Activated T-helper 1 cell treated with anti-CD3 and anti-CD28 coated beads, Interleukin-12 subunit alpha, Interleukin-12 subunit beta, Interleukin-2, Interleukin-4 antibody, amounts not matched to agents 30 ng/mL and 10 ng/mL and 1 ng/mL, durations not matched to agents 14 hours and 24 hours and 36 hours (primary cell): Measurements from ENCODE around the gene CTRB1. TPM values are rescaled to one million over a fixed set of nuclear protein-coding genes. Genes with fewer than 3 reads are reported as not detected.
"Not testable (repeated sequence)": the region's sequence is repeated elsewhere in the genome, so short reads cannot be mapped to it uniquely, and the experiment has no call there.

Experiments
- DNase-seq: peaks from one replicate; pipeline ENCODE4 v3.0.0; 2021; ENCODE audit warnings: low spot score
- H3K27ac Mint-ChIP-seq: one replicate; pipeline ENCODE4 v1.8.0; 2021; ENCODE audit warnings: mild to moderate bottlenecking, mixed read lengths
- H3K27me3 Mint-ChIP-seq: one replicate; pipeline ENCODE4 v1.8.0; 2022; ENCODE audit warnings: mild to moderate bottlenecking, moderate library complexity, mixed read lengths; ENCODE audit not compliant: insufficient read depth
- H3K36me3 Mint-ChIP-seq: one replicate; pipeline ENCODE4 v1.8.0; 2021; ENCODE audit warnings: low read depth, mixed read lengths
- H3K4me1 Mint-ChIP-seq: one replicate; pipeline ENCODE4 v1.8.0; 2021; ENCODE audit warnings: low read depth, mixed read lengths
- H3K4me3 Mint-ChIP-seq: one replicate; pipeline ENCODE4 v1.8.0; 2021; ENCODE audit warnings: mild to moderate bottlenecking, moderate library complexity, mixed read lengths
- H3K9me3 Mint-ChIP-seq: one replicate; pipeline ENCODE4 v1.8.0; 2021; ENCODE audit warnings: mixed read lengths
- intact Hi-C: fragments of 100-400 bp; cut with micrococcal nuclease; formaldehyde crosslinking; loops from one replicate; pipeline ENCODE4 v1.15.1; 2024
- total RNA-seq: library from RNA; stranded (reverse); gene quantifications from 2 replicates; pipeline ENCODE4 v1.2.3, GENCODE V29; 2022

Gene CTRB1
- total RNA-seq, 1 donor from 2014 or later: not detected

- intact Hi-C loops: no loop called here
- Mint-ChIP-seq H3K4me1 (no peaks in the 10 kb centered on the region), H3K27ac (no peak overlapping the region), H3K4me3 (no peak overlapping the region), H3K9me3 (no peaks in the 10 kb centered on the region), H3K36me3 (no peaks in the 10 kb centered on the region), H3K27me3 (peaks cover 34% of the 10 kb centered on the region)
- DNase-seq: no peak
Measured at GRCh38 chr16:75262104-75262799, 43.5 kb downstream of the CTRB1 start.

GRCh38 chr16:75262800-75263127 lies 44.0 kb downstream of the CTRB1 start:
- Mint-ChIP-seq H3K27ac (no peak overlapping the region), H3K36me3 (no peaks in the 10 kb centered on the region), H3K27me3 (peaks cover 34% of the 10 kb centered on the region), H3K9me3 (no peaks in the 10 kb centered on the region), H3K4me1 (no peaks in the 10 kb centered on the region), H3K4me3 (no peak overlapping the region)
- intact Hi-C loops: no loop called here
- DNase-seq: no peak

GRCh38 chr16:75263291-75263962 lies 44.6 kb downstream of the CTRB1 start:
- H3K27me3 Mint-ChIP-seq: peaks cover 34% of the 10 kb centered on the region
- intact Hi-C loops: no loop called here
- no peaks in the 10 kb centered on the region for H3K9me3 Mint-ChIP-seq
- no peaks in the 10 kb centered on the region for H3K36me3 Mint-ChIP-seq
- no peak for DNase-seq
- no peaks in the 10 kb centered on the region for H3K4me1 Mint-ChIP-seq
- no peak overlapping the region for H3K4me3 Mint-ChIP-seq
- H3K27ac Mint-ChIP-seq: no peak overlapping the region

GRCh38 chr16:75263963-75264445 lies 45.2 kb downstream of the CTRB1 start:
- Mint-ChIP-seq H3K9me3 (no peaks in the 10 kb centered on the region), H3K36me3 (no peaks in the 10 kb centered on the region), H3K27ac (no peak overlapping the region), H3K27me3 (peaks cover 34% of the 10 kb centered on the region), H3K4me3 (peak overlapping the region; percentile 1), H3K4me1 (no peaks in the 10 kb centered on the region)
- no peak for DNase-seq
- intact Hi-C loops: no loop called here

- Mint-ChIP-seq H3K27ac (no peak overlapping the region), H3K9me3 (no peaks in the 10 kb centered on the region), H3K4me1 (no peaks in the 10 kb centered on the region), H3K4me3 (peak overlapping the region; percentile 1), H3K27me3 (peaks cover 36% of the 10 kb centered on the region), H3K36me3 (no peaks in the 10 kb centered on the region)
- intact Hi-C loops: no loop called here
- no peak for DNase-seq
Measured at GRCh38 chr16:75264457-75264998, 45.7 kb downstream of the CTRB1 start.

GRCh38 chr16:75264999-75265910 lies 46.5 kb downstream of the CTRB1 start:
- Mint-ChIP-seq H3K27ac (no peak overlapping the region), H3K4me3 (no peak overlapping the region), H3K4me1 (no peaks in the 10 kb centered on the region), H3K9me3 (no peaks in the 10 kb centered on the region), H3K27me3 (peaks cover 34% of the 10 kb centered on the region), H3K36me3 (no peaks in the 10 kb centered on the region)
- DNase-seq: no peak
- intact Hi-C loops: no loop called here

- no peak overlapping the region for H3K27ac Mint-ChIP-seq
- H3K27me3 Mint-ChIP-seq: peaks cover 34% of the 10 kb centered on the region
- H3K9me3 Mint-ChIP-seq: no peaks in the 10 kb centered on the region
- DNase-seq: no peak
- no peaks in the 10 kb centered on the region for H3K36me3 Mint-ChIP-seq
- no peaks in the 10 kb centered on the region for H3K4me1 Mint-ChIP-seq
- peak overlapping the region; percentile 52 for H3K4me3 Mint-ChIP-seq
- intact Hi-C loops: no loop called here
Measured at GRCh38 chr16:75265911-75266701, 47.3 kb downstream of the CTRB1 start.

- Mint-ChIP-seq H3K9me3 (no peaks in the 10 kb centered on the region), H3K4me3 (peak overlapping the region; percentile 52), H3K27ac (no peak overlapping the region), H3K36me3 (no peaks in the 10 kb centered on the region), H3K4me1 (no peaks in the 10 kb centered on the region), H3K27me3 (peaks cover 39% of the 10 kb centered on the region)
- DNase-seq: no peak
- intact Hi-C loops: no loop called here
Measured at GRCh38 chr16:75266738-75267630, 48.2 kb downstream of the CTRB1 start.

- Mint-ChIP-seq H3K27me3 (peaks cover 36% of the 10 kb centered on the region), H3K36me3 (no peaks in the 10 kb centered on the region), H3K4me3 (no peak overlapping the region), H3K9me3 (no peaks in the 10 kb centered on the region), H3K4me1 (no peaks in the 10 kb centered on the region), H3K27ac (no peak overlapping the region)
- intact Hi-C loops: no loop called here
- no peak for DNase-seq
Measured at GRCh38 chr16:75267631-75268264, 49.0 kb downstream of the CTRB1 start.

- H3K9me3 Mint-ChIP-seq, H3K4me3 Mint-ChIP-seq, DNase-seq, H3K36me3 Mint-ChIP-seq, intact Hi-C loops, H3K27ac Mint-ChIP-seq, H3K4me1 Mint-ChIP-seq: not testable (repeated sequence)
- peaks cover 32% of the 10 kb centered on the region for H3K27me3 Mint-ChIP-seq
Measured at GRCh38 chr16:75269358-75269757, 50.6 kb downstream of the CTRB1 start.

GRCh38 chr16:75271441-75272096 lies 52.8 kb downstream of the CTRB1 start:
- H3K27me3 Mint-ChIP-seq: peaks cover 28% of the 10 kb centered on the region
- intact Hi-C loops: no loop called here
- no peak for DNase-seq
- no peak overlapping the region for H3K4me3 Mint-ChIP-seq
- H3K9me3 Mint-ChIP-seq: no peaks in the 10 kb centered on the region
- H3K4me1 Mint-ChIP-seq: no peaks in the 10 kb centered on the region
- H3K36me3 Mint-ChIP-seq: no peaks in the 10 kb centered on the region
- H3K27ac Mint-ChIP-seq: no peak overlapping the region
